Natural killer cell (primary cell): ENCODE measurements around the gene NECTIN3. TPM values are rescaled to one million over a fixed set of nuclear protein-coding genes. Genes with fewer than 3 reads are reported as not detected.

Experiments used
- ATAC-seq, 3 donors: fragments of 150-1000 bp in 2 of 3; fragments of 200-7000 bp in 1 of 3; cut with Tn5 transposase; 1 replicate in 1 of 3; 2 replicates in 2 of 3; pipeline ENCODE4 v1.10.0; 2021; ENCODE audit warnings: mild to moderate bottlenecking in 2 of 3, moderate library complexity in 2 of 3
- DNase-seq, 2 donors: peaks; one replicate each; pipeline versions ENCODE4 v3.0.0 to v3.0.0-alpha.2; 2013 to 2021; ENCODE audit warnings: mixed read lengths in 1 of 2
- H3K27ac ChIP-seq: one replicate; pipeline ENCODE4 v1.5.1; 2013; ENCODE audit warnings: mild to moderate bottlenecking, low read length
- H3K27me3 ChIP-seq: one replicate; pipeline ENCODE4 v1.6.1; 2013; ENCODE audit warnings: low read length; ENCODE audit not compliant: control insufficient read depth, insufficient read depth
- H3K36me3 ChIP-seq: one replicate; pipeline ENCODE4 v1.6.1; 2013; ENCODE audit warnings: low read length; ENCODE audit not compliant: control insufficient read depth, insufficient read depth
- H3K4me1 ChIP-seq: one replicate; pipeline ENCODE4 v1.6.1; 2013; ENCODE audit warnings: low read length; ENCODE audit not compliant: control insufficient read depth, insufficient read depth
- H3K4me3 ChIP-seq: one replicate; pipeline ENCODE4 v1.5.1; 2013; ENCODE audit warnings: low read length
- H3K9me3 ChIP-seq: one replicate; pipeline ENCODE4 v1.6.1; 2013; ENCODE audit warnings: low read length; ENCODE audit not compliant: control insufficient read depth, insufficient read depth
- H3K27ac Mint-ChIP-seq, 2 donors: one replicate each; pipeline ENCODE4 v1.8.0; 2022; ENCODE audit warnings: mild to moderate bottlenecking in 2 of 2, mixed read lengths in 2 of 2, moderate library complexity in 1 of 2
- H3K27me3 Mint-ChIP-seq, 2 donors: one replicate each; pipeline ENCODE4 v1.8.0; 2022; ENCODE audit warnings: low read depth in 2 of 2, mixed read lengths in 2 of 2
- H3K36me3 Mint-ChIP-seq: one replicate; pipeline ENCODE4 v1.8.0; 2022; ENCODE audit warnings: mixed read lengths
- H3K4me1 Mint-ChIP-seq, 2 donors: one replicate each; pipeline ENCODE4 v1.8.0; 2022; ENCODE audit warnings: mixed read lengths in 2 of 2
- H3K4me3 Mint-ChIP-seq: one replicate; pipeline ENCODE4 v1.8.0; 2022; ENCODE audit warnings: mild to moderate bottlenecking, moderate library complexity, mixed read lengths
- H3K9me3 Mint-ChIP-seq, 2 donors: one replicate each; pipeline ENCODE4 v1.8.0; 2022; ENCODE audit warnings: mixed read lengths in 2 of 2
- WGBS: methylation state at CpG from one replicate; pipeline ENCODE4 v1.1.7; 2013; ENCODE audit warnings: missing lambda C conversion rate; ENCODE audit not compliant: insufficient coverage; 5-methylcytosine and 5-hydroxymethylcytosine counted together
- intact Hi-C: fragments of 100-400 bp; cut with micrococcal nuclease; formaldehyde crosslinking; loops from one replicate; pipeline ENCODE4 v1.14.2; 2022
- total RNA-seq, 4 donors: library from RNA; stranded (reverse); fragments of 120-200 nt in 1 of 4; gene quantifications; one replicate each; pipeline versions ENCODE4 v1.2.3 to v1.2.4, GENCODE V29; 2013 to 2022
- TF ChIP-seq, protein P1 (sequence below): fragments of 200-600 bp; IDR thresholded peaks from one replicate; pipeline ENCODE4 v1.8.0; 2022; ENCODE audit warnings: antibody characterized with exemption

NECTIN3 gene, protein sequence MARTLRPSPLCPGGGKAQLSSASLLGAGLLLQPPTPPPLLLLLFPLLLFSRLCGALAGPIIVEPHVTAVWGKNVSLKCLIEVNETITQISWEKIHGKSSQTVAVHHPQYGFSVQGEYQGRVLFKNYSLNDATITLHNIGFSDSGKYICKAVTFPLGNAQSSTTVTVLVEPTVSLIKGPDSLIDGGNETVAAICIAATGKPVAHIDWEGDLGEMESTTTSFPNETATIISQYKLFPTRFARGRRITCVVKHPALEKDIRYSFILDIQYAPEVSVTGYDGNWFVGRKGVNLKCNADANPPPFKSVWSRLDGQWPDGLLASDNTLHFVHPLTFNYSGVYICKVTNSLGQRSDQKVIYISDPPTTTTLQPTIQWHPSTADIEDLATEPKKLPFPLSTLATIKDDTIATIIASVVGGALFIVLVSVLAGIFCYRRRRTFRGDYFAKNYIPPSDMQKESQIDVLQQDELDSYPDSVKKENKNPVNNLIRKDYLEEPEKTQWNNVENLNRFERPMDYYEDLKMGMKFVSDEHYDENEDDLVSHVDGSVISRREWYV
- 1 to 10 TPM in 2 of 3 donors, under 1 TPM in 1; 0.26 to 3.7 (median 2.3) TPM for total RNA-seq
- 6.0 TPM for total RNA-seq (2013)

DNA sequence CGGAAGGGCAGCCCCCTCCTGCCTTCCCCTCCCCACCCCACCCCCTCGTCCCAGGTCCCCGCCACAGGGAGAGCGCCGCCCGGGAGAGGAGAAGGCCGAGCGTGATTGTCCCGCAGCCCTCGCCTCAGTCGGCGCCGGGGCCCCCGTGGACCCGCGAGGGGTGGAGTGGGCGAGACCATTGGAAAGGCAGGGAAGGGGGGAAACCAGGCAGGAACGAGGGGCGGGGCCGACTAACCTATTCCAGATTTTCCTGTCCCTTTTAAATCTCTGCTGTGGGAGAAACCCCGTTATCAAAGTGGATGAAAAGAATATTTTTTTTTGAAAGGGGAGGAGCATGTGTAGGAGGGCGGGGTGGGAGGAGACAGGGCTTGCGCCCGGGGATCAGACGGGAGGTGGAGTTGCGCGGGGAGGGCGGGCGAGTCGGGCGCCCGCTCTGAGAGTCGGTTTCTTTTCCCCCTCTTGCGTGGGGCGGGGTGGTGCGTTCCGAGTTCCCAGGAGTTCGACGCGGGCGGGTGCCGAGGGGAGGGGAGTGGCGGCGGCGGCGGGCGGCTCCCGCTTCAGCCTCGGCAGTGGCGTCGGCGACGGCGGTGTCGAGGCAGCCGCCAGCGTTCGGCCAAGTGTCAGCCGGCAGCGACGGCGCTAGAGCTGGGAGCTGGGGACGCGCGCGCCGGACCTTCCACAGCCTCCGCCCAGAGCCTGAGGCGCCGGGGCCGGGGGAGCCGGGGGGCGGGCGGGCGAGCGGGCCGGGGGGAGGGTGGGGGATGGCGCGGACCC is at the start of gene NECTIN3:
NECTIN3 (plus strand) TSS at position 560 of the 774 bp plus-strand sequence; CDS start at position 762, 202 bp downstream.
- no peaks in the 10 kb centered on the region for H3K9me3 Mint-ChIP-seq
- peak within 1 kb of the TSS; percentile 61 to 88 for H3K27ac Mint-ChIP-seq
- H3K27me3 ChIP-seq: peaks cover 25% of the 10 kb centered on the region
- intact Hi-C loops: loop anchor here (5.0 kb wide), 2 partner anchors 166 to 471 kb away; partner anchors contain the start of gene CD96
- H3K4me3 ChIP-seq: peak within 1 kb of the TSS; percentile 57
- DNase-seq: peak; percentile 53 to 93
- H3K27ac ChIP-seq: peak within 1 kb of the TSS; percentile 4
- H3K4me1 Mint-ChIP-seq: peaks cover 27 to 32% of the 10 kb centered on the region in 2 donors
- H3K4me3 Mint-ChIP-seq: peak within 1 kb of the TSS; percentile 92
- WGBS: under 1% methylated on average over 78 of the region's 79 CpGs
- no peaks in the 10 kb centered on the region for H3K9me3 ChIP-seq
- H3K36me3 Mint-ChIP-seq: no peaks in the 10 kb centered on the region
- no peaks in the 10 kb centered on the region for H3K36me3 ChIP-seq
- TF ChIP-seq, protein P1, sequence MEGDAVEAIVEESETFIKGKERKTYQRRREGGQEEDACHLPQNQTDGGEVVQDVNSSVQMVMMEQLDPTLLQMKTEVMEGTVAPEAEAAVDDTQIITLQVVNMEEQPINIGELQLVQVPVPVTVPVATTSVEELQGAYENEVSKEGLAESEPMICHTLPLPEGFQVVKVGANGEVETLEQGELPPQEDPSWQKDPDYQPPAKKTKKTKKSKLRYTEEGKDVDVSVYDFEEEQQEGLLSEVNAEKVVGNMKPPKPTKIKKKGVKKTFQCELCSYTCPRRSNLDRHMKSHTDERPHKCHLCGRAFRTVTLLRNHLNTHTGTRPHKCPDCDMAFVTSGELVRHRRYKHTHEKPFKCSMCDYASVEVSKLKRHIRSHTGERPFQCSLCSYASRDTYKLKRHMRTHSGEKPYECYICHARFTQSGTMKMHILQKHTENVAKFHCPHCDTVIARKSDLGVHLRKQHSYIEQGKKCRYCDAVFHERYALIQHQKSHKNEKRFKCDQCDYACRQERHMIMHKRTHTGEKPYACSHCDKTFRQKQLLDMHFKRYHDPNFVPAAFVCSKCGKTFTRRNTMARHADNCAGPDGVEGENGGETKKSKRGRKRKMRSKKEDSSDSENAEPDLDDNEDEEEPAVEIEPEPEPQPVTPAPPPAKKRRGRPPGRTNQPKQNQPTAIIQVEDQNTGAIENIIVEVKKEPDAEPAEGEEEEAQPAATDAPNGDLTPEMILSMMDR: no peak
- peaks cover 30 to 34% of the 10 kb centered on the region in 2 donors for H3K27me3 Mint-ChIP-seq
- peaks cover 19% of the 10 kb centered on the region for H3K4me1 ChIP-seq
- ATAC-seq: peak; percentile 88 to 90 (median 90)

DNA sequence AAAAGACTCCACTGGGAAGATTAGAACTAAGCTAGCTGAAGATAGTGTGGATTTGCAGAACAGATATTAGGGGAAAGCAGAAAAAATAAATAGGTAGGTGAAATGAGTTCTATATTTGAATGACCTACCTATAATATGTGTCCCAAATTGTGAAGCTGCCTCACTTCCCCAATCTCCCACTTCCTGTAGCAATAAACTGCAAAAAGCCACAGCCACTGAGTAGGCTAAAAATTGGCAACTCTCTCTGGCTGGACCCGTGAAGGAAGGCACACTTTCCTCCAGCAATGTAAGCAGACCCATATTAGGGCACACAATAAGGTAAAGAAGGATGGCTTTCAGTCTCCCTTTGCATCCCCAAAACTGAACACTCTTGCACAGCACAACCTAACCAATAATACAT is 43.7 kb upstream of the NECTIN3 start:
- Histone ChIP-seq H3K9me3 (no peaks in the 10 kb centered on the region), H3K27ac (no peak overlapping the region), H3K4me3 (no peak overlapping the region), H3K36me3 (no peaks in the 10 kb centered on the region), H3K4me1 (no peaks in the 10 kb centered on the region), H3K27me3 (no peaks in the 10 kb centered on the region)
- Mint-ChIP-seq H3K27ac (no peak overlapping the region), H3K4me1 (no peaks in the 10 kb centered on the region), H3K36me3 (no peaks in the 10 kb centered on the region), H3K9me3 (no peaks in the 10 kb centered on the region), H3K4me3 (no peak overlapping the region), H3K27me3 (peaks cover 5 to 7% of the 10 kb centered on the region in 2 donors)
- ATAC-seq (no peak), DNase-seq (no peak)
- 0% methylated on average over 1 of the region's 1 CpG for WGBS
- intact Hi-C loops: no loop called here
- TF ChIP-seq, protein P1: no peak

DNA sequence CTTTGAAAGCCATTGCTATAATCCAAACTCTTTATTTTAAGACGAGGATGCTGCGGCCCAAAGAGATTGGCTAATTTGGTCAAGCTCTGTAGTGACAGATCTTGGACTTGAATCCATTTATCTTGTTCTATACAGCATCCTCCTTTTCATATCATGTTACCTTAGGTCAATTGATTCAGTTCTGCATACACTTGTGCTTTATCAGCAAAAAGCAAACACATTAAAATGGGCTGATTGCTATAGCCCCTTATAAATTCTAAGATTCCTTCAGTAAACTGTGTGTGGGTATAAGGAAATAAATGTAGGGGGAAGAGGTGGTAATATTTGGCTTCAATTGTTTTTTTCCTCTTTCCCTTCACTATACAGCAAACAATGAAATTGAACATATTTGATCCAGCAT is 40.1 kb upstream of the NECTIN3 start:
- H3K27ac Mint-ChIP-seq: no peak overlapping the region
- intact Hi-C loops: no loop called here
- H3K27ac ChIP-seq: no peak overlapping the region
- peaks cover 2% of the 10 kb centered on the region in 2 donors for H3K9me3 Mint-ChIP-seq
- whole genome bisulfite sequencing: 75% methylated on average over 2 of the region's 2 CpGs
- H3K36me3 Mint-ChIP-seq: peaks cover 2% of the 10 kb centered on the region
- TF ChIP-seq, protein P1: no peak
- no peak overlapping the region for H3K4me3 ChIP-seq
- no peaks in the 10 kb centered on the region for H3K4me1 ChIP-seq
- H3K4me1 Mint-ChIP-seq: no peaks in the 10 kb centered on the region
- H3K9me3 ChIP-seq: peaks cover 6% of the 10 kb centered on the region
- no peak for ATAC-seq
- H3K4me3 Mint-ChIP-seq: no peak overlapping the region
- H3K27me3 ChIP-seq: no peaks in the 10 kb centered on the region
- DNase-seq: no peak
- H3K27me3 Mint-ChIP-seq: peaks cover 5 to 7% of the 10 kb centered on the region in 2 donors
- no peaks in the 10 kb centered on the region for H3K36me3 ChIP-seq
